ENCODE results near the gene RMDN3. TPM values are rescaled to one million over a fixed set of nuclear protein-coding genes. Genes with fewer than 3 reads are reported as not detected.

The RMDN3 gene
- total RNA-seq, 1 donor from 2014 or later: 6.0 TPM

GRCh38 chr15:40796041-40796440 lies 41.0 kb upstream of the RMDN3 start:
- H3K27ac ChIP-seq: no peak overlapping the region

GRCh38 chr15:40793216-40793989 lies 38.3 kb upstream of the RMDN3 start:
- no peak for TF ChIP-seq CTCF (IDR thresholded peaks at IDR 0.05)
- Histone ChIP-seq H3K36me3 (peaks cover 9% of the 10 kb centered on the region in 2 donors), H3K27me3 (no peaks in the 10 kb centered on the region), H3K9me3 (no peaks in the 10 kb centered on the region), H3K4me1 (no peaks in the 10 kb centered on the region), H3K27ac (no peak overlapping the region), H3K4me3 (no peak overlapping the region)
- DNase-seq (ENCODE audit: low spot score in 2 of 2): no peak
- intact Hi-C loops (cut with DNase I): no loop called here

More at GRCh38 chr15:40796041-40796440, 41.0 kb upstream of the RMDN3 start:
- H3K4me3 ChIP-seq: no peak overlapping the region
- no peak for TF ChIP-seq CTCF (IDR thresholded peaks at IDR 0.05)
- no peak for DNase-seq (ENCODE audit: low spot score in 2 of 2)
- no peaks in the 10 kb centered on the region for H3K27me3 ChIP-seq
- H3K9me3 ChIP-seq: no peaks in the 10 kb centered on the region
- no peaks in the 10 kb centered on the region for H3K4me1 ChIP-seq
- intact Hi-C loops (cut with DNase I): no loop called here
- peaks cover 8 to 9% of the 10 kb centered on the region in 2 donors for H3K36me3 ChIP-seq

GRCh38 chr15:40792394-40792793 lies 37.3 kb upstream of the RMDN3 start:
- Histone ChIP-seq H3K9me3 (no peaks in the 10 kb centered on the region), H3K27me3 (no peaks in the 10 kb centered on the region), H3K4me1 (peaks cover 0 to 2% of the 10 kb centered on the region in 2 donors), H3K27ac (no peak overlapping the region), H3K36me3 (peaks cover 9% of the 10 kb centered on the region in 2 donors), H3K4me3 (no peak overlapping the region)
- no peak for DNase-seq (ENCODE audit: low spot score in 2 of 2)
- no peak for TF ChIP-seq CTCF (IDR thresholded peaks at IDR 0.05)
- intact Hi-C loops (cut with DNase I): no loop called here

- Histone ChIP-seq H3K4me1 (peaks cover 0 to 2% of the 10 kb centered on the region in 2 donors), H3K9me3 (no peaks in the 10 kb centered on the region), H3K4me3 (no peak overlapping the region), H3K27ac (no peak overlapping the region), H3K27me3 (no peaks in the 10 kb centered on the region), H3K36me3 (peaks cover 9% of the 10 kb centered on the region in 2 donors)
- TF ChIP-seq CTCF (IDR thresholded peaks at IDR 0.05): no peak
- no peak for DNase-seq (ENCODE audit: low spot score in 2 of 2)
- intact Hi-C loops (cut with DNase I): no loop called here
These were observed 35.7 kb upstream of the RMDN3 start for GRCh38 chr15:40790718-40791117.

- Histone ChIP-seq H3K4me3 (no peak overlapping the region), H3K27ac (no peak overlapping the region), H3K27me3 (no peaks in the 10 kb centered on the region), H3K9me3 (no peaks in the 10 kb centered on the region), H3K36me3 (peaks cover 9% of the 10 kb centered on the region in 2 donors), H3K4me1 (peaks cover 0 to 2% of the 10 kb centered on the region in 2 donors)
- no peak for DNase-seq (ENCODE audit: low spot score in 2 of 2)
- no peak for TF ChIP-seq CTCF (IDR thresholded peaks at IDR 0.05)
- intact Hi-C loops (cut with DNase I): no loop called here
These were observed 34.9 kb upstream of the RMDN3 start for GRCh38 chr15:40789999-40790398.
